HG03108 (cell line): ENCODE data around the gene TCN1.

Experiments
- ATAC-seq: cut with Tn5 transposase; IDR thresholded peaks from one replicate; pipeline ENCODE4 v1.9.1; 2021; ENCODE audit warnings: moderate library complexity; ENCODE audit not compliant: unreplicated experiment

The TCN1 gene

GRCh38 chr11:59810189-59810910 lies 55.9 kb downstream of the TCN1 start, which contains the start of gene MRPL16:
MRPL16 (minus strand) TSS chr11:59810778; CDS start chr11:59810658, 120 bp downstream.
- ATAC-seq: peak; percentile 95

GRCh38 chr11:59807047-59807610 lies 59.2 kb downstream of the TCN1 start:
- ATAC-seq: no peak

- no peak for ATAC-seq
Measured at GRCh38 chr11:59804061-59804460, 62.2 kb downstream of the TCN1 start.
